GM21381 (cell line): ENCODE data around the gene MSX2.

Experiments
- ATAC-seq: cut with Tn5 transposase; IDR thresholded peaks from one replicate; pipeline ENCODE4 v1.9.1; 2021; ENCODE audit warnings: mild to moderate bottlenecking, moderate library complexity; ENCODE audit not compliant: unreplicated experiment

Gene MSX2

GRCh38 chr5:174724484-174725260 lies at the start of gene MSX2:
Gene MSX2 (plus strand): TSS chr5:174724582. CDS start chr5:174724660, 78 bp downstream.
- ATAC-seq = no peak

GRCh38 chr5:174675110-174675509 lies 49.3 kb upstream of the MSX2 start:
- no peak for ATAC-seq

DNA sequence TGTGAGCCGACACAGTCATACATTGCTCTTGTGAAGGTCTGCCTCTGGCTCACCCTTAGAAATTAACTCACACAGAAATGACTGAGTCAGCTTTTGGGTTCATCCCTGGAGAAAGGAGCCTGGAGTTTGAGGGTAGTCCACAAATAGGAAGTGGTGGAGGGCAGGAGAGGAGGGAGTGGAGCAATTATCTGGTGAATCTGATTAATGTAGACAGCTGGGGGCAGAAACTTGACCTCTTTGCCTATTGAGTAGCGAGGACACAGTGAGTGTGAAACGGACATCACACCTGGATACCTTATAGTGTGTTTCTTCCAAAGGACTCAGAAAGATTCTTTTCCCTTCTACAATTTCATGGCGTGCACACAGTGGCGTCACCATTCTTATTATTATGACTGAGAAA lies 48.5 kb upstream of the MSX2 start:
- no peak for ATAC-seq

DNA sequence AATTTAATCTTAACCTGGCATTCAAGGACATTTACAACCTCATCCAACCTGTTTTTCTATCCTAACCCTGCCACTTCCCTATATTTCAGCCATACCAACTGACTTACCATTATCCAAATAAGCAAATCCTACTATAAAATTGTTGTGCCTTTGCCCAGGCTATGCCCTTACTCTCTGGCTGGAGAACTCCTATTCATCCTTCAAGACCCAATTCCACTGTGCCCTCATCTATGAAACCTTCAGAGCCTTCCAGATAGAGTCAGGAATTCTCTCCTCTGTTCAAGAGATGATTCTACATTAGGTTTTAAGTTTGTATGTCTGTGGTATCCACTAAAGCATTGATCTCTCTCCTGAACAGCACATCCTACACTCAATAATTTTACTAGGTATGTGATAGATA lies 46.3 kb upstream of the MSX2 start:
- ATAC-seq = no peak

DNA sequence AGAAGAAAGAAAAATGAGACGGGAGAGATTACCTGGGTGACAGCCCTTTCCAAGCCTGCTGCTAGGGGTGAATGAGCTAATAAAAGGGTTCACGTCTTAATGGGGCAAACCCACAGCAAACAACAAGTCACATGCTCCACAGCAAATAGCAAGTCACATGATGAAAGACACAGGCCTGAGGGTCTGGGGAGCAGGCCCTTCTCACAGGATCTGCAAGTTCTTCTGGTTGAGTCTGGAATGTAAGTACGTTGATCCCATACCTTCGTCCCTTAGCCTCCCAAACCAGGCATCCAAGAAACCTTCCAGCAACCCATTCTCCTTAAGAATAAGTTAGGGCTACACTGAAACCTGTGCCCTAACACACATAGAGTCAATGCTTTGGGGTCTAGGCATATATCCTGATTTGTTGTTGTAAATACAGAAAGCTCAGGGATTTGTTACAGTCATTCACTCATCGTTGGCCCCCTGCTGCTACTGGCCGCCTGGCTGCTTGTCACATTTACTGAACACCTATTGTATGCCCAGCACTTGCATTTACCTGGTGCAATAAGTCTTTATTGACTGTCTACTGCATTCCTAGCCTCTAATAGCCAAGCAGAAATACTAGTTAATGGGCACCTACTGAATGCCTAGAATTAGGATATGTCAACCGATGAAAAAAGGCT lies 43.3 kb upstream of the MSX2 start:
- no peak for ATAC-seq

DNA sequence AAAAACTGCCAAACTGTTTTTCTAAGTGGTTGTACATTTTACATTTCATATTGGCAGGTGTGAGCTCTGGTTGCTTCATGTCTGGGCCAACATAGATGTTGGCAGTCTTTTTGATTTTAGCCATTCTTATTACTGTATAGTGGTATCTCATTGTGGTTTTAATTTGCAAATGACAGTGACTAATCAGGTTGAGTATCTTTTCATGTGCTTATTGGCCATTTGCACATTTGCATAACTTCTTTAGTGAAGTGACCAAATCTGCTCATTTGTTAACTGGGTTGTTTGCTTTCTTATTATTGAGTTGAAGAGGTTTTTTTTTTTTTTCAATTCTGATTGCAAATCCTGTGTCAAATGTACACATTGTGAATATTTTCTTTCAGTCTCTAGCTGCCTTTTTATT lies 36.9 kb upstream of the MSX2 start:
- no peak for ATAC-seq

GRCh38 chr5:174688441-174689354 lies 35.7 kb upstream of the MSX2 start:
- ATAC-seq = no peak

GRCh38 chr5:174690271-174690670 lies 34.1 kb upstream of the MSX2 start:
- no peak for ATAC-seq

DNA sequence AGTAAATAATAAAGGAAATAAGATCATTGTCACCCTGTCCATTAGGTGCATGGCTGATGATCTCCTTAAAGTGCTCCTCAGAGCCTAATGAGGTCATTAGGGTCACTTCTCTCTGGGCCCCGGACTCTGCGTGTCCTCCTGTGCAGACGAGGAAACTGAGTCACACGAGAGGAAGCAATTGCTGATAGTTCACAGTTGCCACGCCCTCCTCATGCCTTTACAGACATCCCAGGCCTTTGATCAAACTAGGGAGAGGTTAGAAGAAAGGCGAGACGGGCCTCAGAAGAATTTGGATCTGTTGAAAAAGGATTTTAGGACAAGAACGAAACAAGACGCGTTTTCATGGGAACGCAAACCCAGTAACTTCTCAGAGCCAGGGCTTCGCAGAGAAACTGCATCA lies 32.0 kb upstream of the MSX2 start:
- ATAC-seq = no peak

DNA sequence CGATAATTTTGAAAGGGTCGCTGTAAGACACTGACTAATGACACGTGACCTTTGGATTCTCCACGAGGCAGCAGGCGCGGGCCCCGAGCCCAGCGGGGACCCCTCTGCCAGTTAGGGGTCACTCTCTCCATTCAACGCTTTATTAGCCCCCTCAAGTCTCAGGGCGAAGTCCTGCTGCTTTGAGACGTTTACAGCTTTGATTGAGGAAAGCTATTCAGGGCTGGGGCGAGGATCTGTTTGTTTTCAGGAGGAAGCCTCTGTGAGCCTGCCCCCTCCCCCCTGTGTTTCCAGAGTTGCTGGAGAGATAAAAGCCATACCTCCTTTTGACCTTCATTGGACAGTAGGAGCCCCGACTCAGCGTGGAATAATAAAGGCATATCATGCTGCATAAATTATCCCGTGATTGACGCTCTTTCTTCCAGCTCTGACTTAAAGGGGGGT lies 31.4 kb upstream of the MSX2 start:
- no peak for ATAC-seq

GRCh38 chr5:174693697-174694385 lies 30.5 kb upstream of the MSX2 start:
- ATAC-seq = no peak

DNA sequence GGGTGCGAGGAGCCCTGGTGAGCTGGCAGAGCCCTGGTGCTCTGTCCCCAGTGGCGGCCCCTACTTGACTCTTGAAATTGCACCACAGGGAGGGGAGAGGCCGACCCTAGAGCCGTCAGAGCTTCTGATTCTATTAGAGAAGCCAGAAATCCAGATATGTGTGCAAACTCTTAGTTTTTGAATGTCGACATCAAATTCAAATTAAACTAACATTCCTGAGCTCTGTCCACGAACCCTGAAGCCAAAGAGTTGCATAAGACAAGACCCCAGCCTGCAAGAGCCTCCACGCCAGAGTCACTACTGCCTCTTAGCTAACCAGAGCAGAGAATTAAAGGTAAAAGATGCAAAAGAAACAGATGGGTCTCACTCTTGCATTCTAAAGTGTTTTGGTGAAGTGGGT lies 29.8 kb upstream of the MSX2 start:
- ATAC-seq = no peak

- ATAC-seq = no peak
Measured at GRCh38 chr5:174698156-174698555, 26.2 kb upstream of the MSX2 start.

GRCh38 chr5:174699131-174699530 lies 25.3 kb upstream of the MSX2 start:
- ATAC-seq = no peak

DNA sequence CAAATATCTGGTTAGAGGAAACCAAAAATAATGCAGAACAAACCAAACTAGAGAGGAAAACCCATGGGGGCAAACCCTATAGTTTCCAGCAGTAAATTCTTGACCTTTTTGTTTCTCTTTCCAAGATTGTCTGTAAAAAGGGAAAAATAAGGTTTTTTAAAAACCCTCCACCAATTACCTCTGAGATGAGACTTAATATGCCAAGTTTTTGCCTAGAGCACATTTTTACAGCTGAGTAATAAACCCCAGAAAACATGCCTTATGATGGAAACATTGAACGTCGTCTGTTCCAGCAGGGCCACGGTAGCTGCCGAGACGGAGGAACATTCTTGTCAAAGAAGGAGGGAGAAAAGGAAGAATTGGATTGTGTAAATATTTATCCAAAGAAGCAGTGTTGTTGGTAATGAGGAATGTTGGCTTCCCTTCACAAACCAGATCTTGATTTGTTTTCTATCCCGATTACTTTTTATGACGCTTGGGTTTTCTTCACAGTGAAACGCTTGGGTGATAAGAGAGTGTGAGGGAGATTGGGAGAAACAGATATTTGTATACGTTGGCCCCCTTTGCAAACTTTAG lies 17.3 kb upstream of the MSX2 start:
- ATAC-seq = no peak

DNA sequence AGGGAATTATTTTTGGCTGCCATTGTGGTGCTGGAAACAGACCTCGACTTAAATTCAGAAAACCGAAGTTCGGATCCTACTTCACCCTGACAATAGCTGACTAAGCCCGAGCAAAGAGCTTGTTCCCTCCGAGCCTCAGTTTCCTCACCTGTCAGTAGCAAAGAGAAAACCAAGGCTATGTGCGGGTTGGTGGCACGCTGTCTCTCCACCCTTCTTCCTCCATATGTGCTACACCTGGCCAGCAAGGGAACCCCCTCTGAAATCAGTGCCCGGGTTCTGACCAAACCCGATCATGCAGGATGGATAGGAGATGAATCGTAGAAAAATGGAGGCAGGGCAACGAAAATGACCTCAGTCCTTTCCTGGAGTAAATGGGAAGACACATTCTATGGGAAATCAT lies 16.7 kb upstream of the MSX2 start:
- no peak for ATAC-seq

- no peak for ATAC-seq
Measured at GRCh38 chr5:174708476-174709207, 15.7 kb upstream of the MSX2 start.

DNA sequence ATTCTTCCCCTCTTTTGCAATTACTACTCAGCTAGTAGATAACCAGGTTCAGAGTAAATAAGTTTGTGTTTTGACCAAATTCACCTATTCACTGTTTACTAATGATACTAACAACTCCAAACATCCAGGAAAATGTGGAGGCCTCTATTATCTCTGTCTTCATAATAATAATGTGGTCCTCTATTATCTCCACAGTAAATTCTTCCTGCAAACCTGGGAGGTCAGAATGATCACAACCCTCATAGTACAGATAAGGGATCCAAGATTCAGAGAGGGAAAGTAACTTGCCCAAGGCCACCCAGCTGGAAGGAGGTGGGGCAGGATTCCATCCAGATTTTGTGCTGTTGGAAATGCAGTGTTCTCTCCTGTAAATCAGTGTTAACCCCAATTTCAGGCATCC lies 9.6 kb upstream of the MSX2 start:
- no peak for ATAC-seq

GRCh38 chr5:174715804-174716203 lies 8.6 kb upstream of the MSX2 start:
- no peak for ATAC-seq
